WI38 (cell line): ENCODE results near the gene MBIP.

ENCODE experiments used
- H3K4me3 ChIP-seq: 2 replicates; pipeline ENCODE4 v1.5.1; 2011; ENCODE audit warnings: low read depth, mild to moderate bottlenecking, control low read depth, low read length
- CTCF ChIP-seq: IDR thresholded peaks from 2 replicates; pipeline ENCODE4 v1.5.1; 2012; ENCODE audit warnings: low read depth, mild to moderate bottlenecking, control low read depth, low read length

MBIP gene

DNA sequence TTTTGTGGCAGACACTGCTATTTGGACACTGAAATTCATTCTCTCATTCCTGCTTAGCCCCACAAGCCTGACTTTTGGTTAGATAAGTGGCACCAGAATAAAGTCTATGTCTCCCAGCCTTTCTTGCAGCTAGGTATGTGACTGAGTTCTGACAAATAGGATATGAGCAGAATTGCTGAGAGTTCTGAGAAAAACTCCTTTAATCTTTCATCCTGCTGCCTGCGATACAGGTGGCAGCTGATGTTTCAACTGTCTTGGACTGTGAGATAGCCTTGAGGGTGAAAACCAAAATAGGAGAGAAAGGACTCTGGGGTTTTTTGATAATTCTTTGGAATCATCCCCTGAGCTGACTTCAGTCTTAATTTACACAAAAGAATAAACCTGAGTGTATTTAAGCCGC is 55.8 kb downstream of the MBIP start:
- H3K4me3 ChIP-seq = no peak overlapping the region
- no peak for TF ChIP-seq CTCF

GRCh38 chr14:36264107-36264506 is 56.3 kb downstream of the MBIP start:
- H3K4me3 ChIP-seq = no peak overlapping the region
- no peak for TF ChIP-seq CTCF

DNA sequence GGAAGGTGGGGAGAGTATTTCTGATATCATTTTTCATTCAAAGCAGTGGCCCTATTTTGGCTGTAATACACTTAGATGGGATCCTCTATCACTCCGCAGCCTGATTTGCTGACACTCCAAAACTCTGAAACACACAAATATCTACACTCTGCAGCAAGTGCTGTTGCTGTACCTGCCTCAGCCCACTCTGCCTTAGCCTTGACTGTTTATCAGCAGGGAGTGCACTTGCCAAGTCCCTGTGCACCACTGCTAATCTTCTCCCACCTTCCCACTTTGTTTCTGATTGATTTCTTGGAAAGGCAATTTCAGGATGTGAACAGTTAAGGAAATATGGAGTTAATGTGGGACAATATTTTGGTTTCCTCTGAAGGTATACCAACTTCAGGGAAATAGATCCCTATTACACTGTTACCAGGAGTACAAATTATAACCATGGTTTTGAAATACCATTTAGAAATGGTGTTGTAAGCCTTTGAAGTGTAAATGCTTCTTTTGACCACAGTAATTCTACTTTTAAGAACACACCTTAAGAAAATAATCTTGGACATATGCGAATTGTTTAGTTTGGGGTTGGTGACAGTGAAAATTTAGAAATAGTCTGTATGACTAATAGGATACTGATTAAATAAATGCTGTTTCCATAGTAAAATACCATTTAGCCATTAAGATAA is 59.3 kb downstream of the MBIP start:
- no peak for TF ChIP-seq CTCF
- H3K4me3 ChIP-seq = no peak overlapping the region

DNA sequence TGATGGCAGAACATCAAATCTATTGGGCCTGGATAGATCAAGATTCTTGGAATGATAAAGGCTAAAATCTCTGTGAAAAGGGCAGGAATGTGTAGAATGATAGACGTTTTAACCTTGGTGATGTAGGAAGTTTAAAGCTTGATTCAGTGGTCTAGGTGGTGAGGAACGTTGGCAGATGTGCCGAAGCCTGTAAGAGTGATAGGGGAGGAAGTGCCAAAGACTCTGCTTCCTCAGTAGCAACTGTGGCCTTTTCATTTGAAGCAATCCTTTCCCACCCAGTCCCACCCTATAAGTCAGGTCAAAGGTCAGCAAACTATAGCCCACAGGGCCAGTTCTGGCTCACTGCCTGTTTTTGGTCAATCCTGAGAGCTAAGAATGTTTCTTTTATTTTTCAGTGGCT is 62.2 kb downstream of the MBIP start:
- no peak for TF ChIP-seq CTCF
- H3K4me3 ChIP-seq = no peak overlapping the region

- no peak overlapping the region for H3K4me3 ChIP-seq
- no peak for TF ChIP-seq CTCF
These were observed 64.2 kb downstream of the MBIP start for GRCh38 chr14:36256126-36256801.

GRCh38 chr14:36254020-36254624 is 66.3 kb downstream of the MBIP start:
- TF ChIP-seq CTCF = 0 out of 2 replicates have a peak, but pooled peaks have one; percentile 17
- no peak overlapping the region for H3K4me3 ChIP-seq
